ENCODE measurements around the gene GOLGA6L26.
"Not testable (repeated sequence)": the region's sequence is repeated elsewhere in the genome, so short reads cannot be mapped to it uniquely, and the experiment has no call there.

GOLGA6L26 gene

GRCh38 chr15:23334096-23334495 is at the start of gene GOLGA6L26:
GOLGA6L26 (minus strand) TSS chr15:23334196; CDS start chr15:23334135, 61 bp downstream.
- H3K4me3 ChIP-seq (ENCODE audit: low read depth, low read length): not testable (repeated sequence)

GRCh38 chr15:23381192-23381591 is 47.2 kb upstream of the GOLGA6L26 start:
- not testable (repeated sequence) for H3K4me3 ChIP-seq (ENCODE audit: low read depth, low read length)

GRCh38 chr15:23380700-23381099 is 46.7 kb upstream of the GOLGA6L26 start:
- H3K4me3 ChIP-seq (ENCODE audit: low read depth, low read length): not testable (repeated sequence)

- H3K4me3 ChIP-seq (ENCODE audit: low read depth, low read length): not testable (repeated sequence)
Measured at GRCh38 chr15:23378946-23379345, 45.0 kb upstream of the GOLGA6L26 start.

GRCh38 chr15:23374226-23374625 is 40.2 kb upstream of the GOLGA6L26 start:
- not testable (repeated sequence) for H3K4me3 ChIP-seq (ENCODE audit: low read depth, low read length)

GRCh38 chr15:23372891-23373600 is 39.0 kb upstream of the GOLGA6L26 start:
- not testable (repeated sequence) for H3K4me3 ChIP-seq (ENCODE audit: low read depth, low read length)

GRCh38 chr15:23372284-23372683 is 38.3 kb upstream of the GOLGA6L26 start:
- no peak overlapping the region for H3K4me3 ChIP-seq (ENCODE audit: low read depth, low read length)
- no peak for TF ChIP-seq CTCF (IDR thresholded peaks at IDR 0.05; ENCODE audit: low read depth, low read length)

GRCh38 chr15:23371868-23372267 is 37.9 kb upstream of the GOLGA6L26 start:
- H3K4me3 ChIP-seq (ENCODE audit: low read depth, low read length): not testable (repeated sequence)

- not testable (repeated sequence) for H3K4me3 ChIP-seq (ENCODE audit: low read depth, low read length)
Measured at GRCh38 chr15:23371134-23371533, 37.1 kb upstream of the GOLGA6L26 start.

GRCh38 chr15:23370578-23370977 is 36.6 kb upstream of the GOLGA6L26 start:
- no peak overlapping the region for H3K4me3 ChIP-seq (ENCODE audit: low read depth, low read length)
- TF ChIP-seq CTCF (IDR thresholded peaks at IDR 0.05; ENCODE audit: low read depth, low read length): no peak

GRCh38 chr15:23364261-23364660 is 30.3 kb upstream of the GOLGA6L26 start:
- H3K4me3 ChIP-seq (ENCODE audit: low read depth, low read length): not testable (repeated sequence)

- H3K4me3 ChIP-seq (ENCODE audit: low read depth, low read length): not testable (repeated sequence)
Measured at GRCh38 chr15:23362622-23363021, 28.6 kb upstream of the GOLGA6L26 start.

GRCh38 chr15:23354448-23354847 is 20.5 kb upstream of the GOLGA6L26 start, which contains the start of gene GOLGA8S:
GOLGA8S (plus strand) TSS chr15:23354748; CDS start chr15:23354810, 62 bp downstream.
- H3K4me3 ChIP-seq (ENCODE audit: low read depth, low read length): not testable (repeated sequence)

GRCh38 chr15:23311233-23311632 is 22.8 kb downstream of the GOLGA6L26 start:
- not testable (repeated sequence) for H3K4me3 ChIP-seq (ENCODE audit: low read depth, low read length)

- H3K4me3 ChIP-seq (ENCODE audit: low read depth, low read length): not testable (repeated sequence)
Measured at GRCh38 chr15:23305921-23306320, 28.1 kb downstream of the GOLGA6L26 start.

GRCh38 chr15:23304805-23305204 is 29.2 kb downstream of the GOLGA6L26 start:
- peak overlapping the region; percentile 35; the same call in 1 of the 2 replicates for H3K4me3 ChIP-seq (ENCODE audit: low read depth, low read length)

GRCh38 chr15:23304267-23304666 is 29.7 kb downstream of the GOLGA6L26 start:
- peak overlapping the region; percentile 63 for H3K4me3 ChIP-seq (ENCODE audit: low read depth, low read length)

GRCh38 chr15:23303654-23304053 is 30.3 kb downstream of the GOLGA6L26 start:
- H3K4me3 ChIP-seq (ENCODE audit: low read depth, low read length): peak overlapping the region; percentile 63

GRCh38 chr15:23303246-23303645 is 30.8 kb downstream of the GOLGA6L26 start:
- H3K4me3 ChIP-seq (ENCODE audit: low read depth, low read length): peak overlapping the region; percentile 23; the same call in 1 of the 2 replicates

All from WI38 (cell line).